LNCaP clone FGC (cell line): ENCODE data around the gene ZNF521.

Experiments
- DNase-seq: peaks from one replicate; pipeline ENCODE4 v3.0.0-alpha.2; 2011; ENCODE audit warnings: low read depth
- H3K4me3 ChIP-seq: 2 replicates; pipeline ENCODE4 v1.5.1; 2011; ENCODE audit warnings: mild to moderate bottlenecking, low read depth, low read length, control low read depth
- TF ChIP-seq, protein P1 (sequence below): IDR thresholded peaks from 2 replicates; pipeline ENCODE4 v1.5.1; 2012; ENCODE audit warnings: mild to moderate bottlenecking; ENCODE audit not compliant: control insufficient read depth, insufficient read depth; ENCODE audit errors: extremely low read depth

The ZNF521 gene

DNA sequence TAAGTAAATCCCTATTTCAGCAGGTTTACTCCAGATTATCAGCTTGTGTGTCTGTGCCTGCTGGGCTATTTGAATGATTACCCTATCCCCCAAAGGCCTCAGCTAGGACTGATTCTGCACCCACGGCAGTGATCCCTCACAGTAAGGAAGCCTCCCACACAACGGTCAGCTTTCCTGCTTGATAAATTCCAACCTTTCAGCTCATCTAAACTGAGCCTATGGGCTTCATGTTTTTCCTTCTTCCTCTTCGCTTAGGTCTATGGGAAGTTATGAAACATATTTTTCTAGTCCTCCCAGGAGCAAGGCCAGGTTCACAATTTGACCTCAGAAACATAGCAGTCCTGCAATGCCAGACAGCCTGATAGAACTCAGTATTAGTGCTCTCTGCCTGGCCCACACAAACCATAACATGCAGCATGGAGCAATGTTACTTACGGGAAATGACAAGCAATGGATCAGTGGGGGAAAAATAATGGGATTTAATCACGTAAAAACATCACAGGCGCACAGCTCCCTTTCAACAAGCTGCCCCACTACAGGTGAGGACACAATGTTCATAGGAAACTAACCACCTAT, 170.9 kb downstream of the ZNF521 start:
- H3K4me3 ChIP-seq, result no peak overlapping the region
- no peak for DNase-seq
- TF ChIP-seq, protein P1, sequence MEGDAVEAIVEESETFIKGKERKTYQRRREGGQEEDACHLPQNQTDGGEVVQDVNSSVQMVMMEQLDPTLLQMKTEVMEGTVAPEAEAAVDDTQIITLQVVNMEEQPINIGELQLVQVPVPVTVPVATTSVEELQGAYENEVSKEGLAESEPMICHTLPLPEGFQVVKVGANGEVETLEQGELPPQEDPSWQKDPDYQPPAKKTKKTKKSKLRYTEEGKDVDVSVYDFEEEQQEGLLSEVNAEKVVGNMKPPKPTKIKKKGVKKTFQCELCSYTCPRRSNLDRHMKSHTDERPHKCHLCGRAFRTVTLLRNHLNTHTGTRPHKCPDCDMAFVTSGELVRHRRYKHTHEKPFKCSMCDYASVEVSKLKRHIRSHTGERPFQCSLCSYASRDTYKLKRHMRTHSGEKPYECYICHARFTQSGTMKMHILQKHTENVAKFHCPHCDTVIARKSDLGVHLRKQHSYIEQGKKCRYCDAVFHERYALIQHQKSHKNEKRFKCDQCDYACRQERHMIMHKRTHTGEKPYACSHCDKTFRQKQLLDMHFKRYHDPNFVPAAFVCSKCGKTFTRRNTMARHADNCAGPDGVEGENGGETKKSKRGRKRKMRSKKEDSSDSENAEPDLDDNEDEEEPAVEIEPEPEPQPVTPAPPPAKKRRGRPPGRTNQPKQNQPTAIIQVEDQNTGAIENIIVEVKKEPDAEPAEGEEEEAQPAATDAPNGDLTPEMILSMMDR, result no peak

DNA sequence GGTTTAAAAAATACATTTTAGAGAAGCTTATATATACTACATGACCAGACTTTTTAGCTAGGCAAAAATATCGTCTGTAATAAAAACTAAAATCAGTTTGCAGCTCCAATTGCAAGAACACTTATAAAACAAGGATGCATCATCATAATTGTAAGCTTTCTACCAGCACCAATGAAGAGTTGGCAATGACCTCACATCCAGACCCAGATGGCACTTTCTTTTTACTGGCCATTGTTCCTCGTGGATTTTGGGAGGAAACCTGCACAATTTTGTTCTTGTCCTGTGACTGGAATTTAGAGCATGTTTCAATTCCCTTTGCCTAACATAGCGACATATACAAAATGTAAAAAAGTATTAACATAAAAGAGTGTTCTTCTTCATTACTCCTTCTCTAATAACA, 174.3 kb downstream of the ZNF521 start:
- TF ChIP-seq, protein P1, result no peak
- no peak for DNase-seq
- no peak overlapping the region for H3K4me3 ChIP-seq

DNA sequence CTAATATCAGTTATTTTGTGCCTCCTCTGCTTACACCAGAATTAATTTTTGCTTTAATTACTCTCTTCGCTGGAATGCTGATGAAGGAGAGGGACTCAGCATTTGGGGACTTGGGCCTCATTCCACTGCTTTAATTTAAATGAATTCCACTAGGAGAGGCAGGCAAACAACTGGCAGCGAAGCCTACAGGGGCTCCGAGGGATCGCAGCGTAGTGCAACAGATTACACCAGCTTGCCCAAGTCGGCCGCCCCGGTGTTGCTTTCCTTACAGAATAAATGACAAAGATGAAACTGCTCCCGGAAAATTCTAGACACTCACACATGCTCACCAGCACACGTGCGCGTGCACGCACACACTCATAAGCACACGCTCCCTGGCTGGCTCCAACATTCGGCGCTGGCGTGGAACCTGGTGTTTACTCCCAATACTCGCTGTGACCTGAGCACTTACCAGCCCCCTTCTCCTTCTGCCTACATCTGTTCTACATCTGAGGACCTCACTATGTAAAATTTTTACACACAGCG, 175.4 kb downstream of the ZNF521 start:
- TF ChIP-seq, protein P1, result 0 out of 2 replicates have a peak, but pooled peaks have one; percentile 7
- DNase-seq, result no peak
- H3K4me3 ChIP-seq, result no peak overlapping the region

DNA sequence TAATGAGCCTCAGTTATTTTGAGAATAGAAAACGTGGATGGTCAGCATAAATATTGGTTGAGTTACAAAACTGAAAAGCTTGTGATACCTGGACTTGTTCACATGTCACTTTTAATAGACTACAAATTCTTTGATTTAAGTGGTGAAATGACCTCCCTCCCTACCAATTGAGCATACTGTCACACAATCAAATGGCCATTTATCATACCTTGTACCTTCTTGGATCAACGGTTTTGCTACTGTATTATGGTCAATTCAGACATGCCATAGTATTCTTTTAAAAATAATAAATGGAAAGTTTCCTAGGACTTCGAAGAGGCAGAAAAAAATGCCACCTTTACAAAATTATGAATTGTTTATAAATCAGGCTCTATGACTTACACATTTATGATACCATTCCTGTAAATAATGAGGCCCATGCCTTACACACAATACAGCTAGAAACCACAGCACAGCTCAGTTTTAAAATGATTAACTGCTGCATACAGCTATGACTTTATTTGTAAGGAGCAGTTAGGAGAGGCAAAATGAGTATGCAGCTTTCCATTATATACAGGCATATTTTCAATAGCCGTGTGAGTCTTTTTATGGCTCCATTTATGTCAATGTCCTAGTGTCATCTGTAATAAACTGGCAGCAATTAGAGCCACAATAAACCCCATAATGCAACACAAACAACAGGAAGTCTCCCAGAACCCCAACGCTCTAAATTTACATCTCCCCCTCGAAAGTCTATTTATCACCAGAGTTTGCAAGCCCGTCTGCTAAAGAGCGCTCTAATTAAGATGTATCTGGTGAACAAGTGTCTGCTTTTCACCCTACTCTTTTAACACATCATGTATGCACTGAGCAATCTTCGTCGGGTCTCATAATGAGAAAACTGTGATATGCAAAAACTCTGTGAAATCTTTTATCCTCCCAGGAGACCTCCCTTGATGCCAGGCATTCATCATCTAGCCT, 176.1 kb downstream of the ZNF521 start:
- no peak for DNase-seq
- H3K4me3 ChIP-seq, result no peak overlapping the region
- TF ChIP-seq, protein P1, result no peak

DNA sequence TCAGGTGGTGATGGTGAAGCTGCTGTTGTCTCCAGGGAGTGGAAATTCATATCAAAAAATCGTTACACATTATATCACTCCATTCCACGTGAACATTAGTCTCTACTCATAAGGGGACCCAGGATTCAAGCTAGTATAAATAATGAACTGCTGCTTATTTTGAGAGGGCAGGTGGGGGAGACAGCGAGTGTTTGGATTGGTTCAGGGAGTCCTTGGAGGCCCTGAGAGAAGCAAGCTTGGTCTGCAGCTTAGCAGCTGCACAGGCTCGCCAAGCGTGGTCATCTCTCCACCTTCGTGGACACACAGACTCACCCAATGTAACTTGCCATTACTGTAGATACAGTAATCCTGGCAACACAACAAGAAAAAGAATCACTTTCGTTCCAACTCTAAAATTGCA, 177.6 kb downstream of the ZNF521 start:
- TF ChIP-seq, protein P1, result no peak
- DNase-seq, result no peak
- no peak overlapping the region for H3K4me3 ChIP-seq

DNA sequence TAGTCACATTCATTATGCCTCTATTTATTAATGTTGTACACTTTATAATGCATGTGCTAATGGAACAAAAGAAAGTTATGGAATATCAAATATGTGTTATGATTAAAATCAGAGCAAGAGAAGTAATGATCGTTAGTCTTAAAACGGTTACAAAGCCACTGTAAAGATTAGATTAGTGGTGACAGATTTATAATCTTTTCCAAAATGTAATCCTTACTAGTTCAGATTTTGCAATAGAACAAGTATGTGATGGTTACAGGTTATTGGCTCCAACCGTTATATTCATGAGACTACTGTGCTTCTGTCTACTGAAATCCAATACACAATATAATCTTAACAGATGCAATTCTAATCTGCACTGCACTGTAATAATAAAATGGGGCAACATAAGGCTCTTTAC, 180.6 kb downstream of the ZNF521 start:
- no peak for DNase-seq
- TF ChIP-seq, protein P1, result no peak
- no peak overlapping the region for H3K4me3 ChIP-seq

DNA sequence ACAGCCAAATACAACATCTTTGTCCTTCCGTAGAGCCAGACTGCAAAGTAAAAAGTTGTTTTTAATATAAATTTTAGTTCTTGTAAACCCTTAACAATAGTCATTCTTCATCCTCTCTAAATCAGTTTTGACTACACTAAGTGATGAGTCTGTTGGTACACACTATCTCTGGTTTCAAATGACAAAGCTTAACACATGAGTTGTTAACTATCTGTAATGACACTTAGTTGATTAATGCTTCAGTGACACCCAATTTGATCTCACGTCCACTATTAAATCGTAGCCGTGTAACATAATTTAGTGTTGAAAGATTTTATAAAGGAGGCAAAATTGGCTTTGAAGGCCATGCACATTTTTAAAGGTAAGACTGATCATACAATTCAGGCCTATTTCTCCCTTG, 181.6 kb downstream of the ZNF521 start:
- no peak for DNase-seq
- no peak overlapping the region for H3K4me3 ChIP-seq
- TF ChIP-seq, protein P1, result no peak
